Stimulated activated CD4-positive, alpha-beta T cell treated with anti-CD3 and anti-CD28 coated beads, TNF-alpha, amount 100 ng/mL, for 48 hours (primary cell): Measurements from ENCODE around the gene AMPD2.

Experiments used
- DNase-seq, 3 donors: peaks; one replicate each; pipeline ENCODE4 v3.0.0-alpha.2; 2020; ENCODE audit warnings: low read depth in 3 of 3

Gene AMPD2

GRCh38 chr1:109619576-109620400 lies at the start of gene AMPD2, which contains the start of gene GNAT2:
TSS of gene AMPD2 (plus strand) at chr1:109619837. CDS start at chr1:109621176, 1,339 bp downstream.
TSS of gene GNAT2 (minus strand) at chr1:109619616. CDS start at chr1:109612870, 6,746 bp downstream.
- DNase-seq: peak; percentile 51 to 74 (median 61)

GRCh38 chr1:109570414-109570813 lies 49.2 kb upstream of the AMPD2 start:
- no peak for DNase-seq

GRCh38 chr1:109573785-109574184 lies 45.9 kb upstream of the AMPD2 start:
- no peak for DNase-seq

GRCh38 chr1:109578947-109579443 lies 40.6 kb upstream of the AMPD2 start:
- DNase-seq: no peak

- DNase-seq: no peak
Observed at GRCh38 chr1:109579491-109579890, 40.1 kb upstream of the AMPD2 start.

- no peak for DNase-seq
Observed at GRCh38 chr1:109582021-109582420, 37.6 kb upstream of the AMPD2 start.

- no peak for DNase-seq
Observed at GRCh38 chr1:109584766-109585165, 34.9 kb upstream of the AMPD2 start.

GRCh38 chr1:109586055-109586454 lies 33.6 kb upstream of the AMPD2 start:
- DNase-seq: no peak

- no peak for DNase-seq
Observed at GRCh38 chr1:109589177-109589576, 30.5 kb upstream of the AMPD2 start.

GRCh38 chr1:109589679-109590078 lies 30.0 kb upstream of the AMPD2 start:
- no peak for DNase-seq

GRCh38 chr1:109592916-109593315 lies 26.7 kb upstream of the AMPD2 start:
- DNase-seq: no peak

- no peak for DNase-seq
Observed at GRCh38 chr1:109595531-109595930, 24.1 kb upstream of the AMPD2 start.

- no peak for DNase-seq
Observed at GRCh38 chr1:109598156-109598555, 21.5 kb upstream of the AMPD2 start.

- no peak for DNase-seq
Observed at GRCh38 chr1:109598655-109599054, 21.0 kb upstream of the AMPD2 start.

- DNase-seq: no peak
Observed at GRCh38 chr1:109603229-109603628, 16.4 kb upstream of the AMPD2 start.

GRCh38 chr1:109605381-109605780 lies 14.3 kb upstream of the AMPD2 start:
- no peak for DNase-seq

GRCh38 chr1:109609881-109610280 lies 9.8 kb upstream of the AMPD2 start:
- no peak for DNase-seq

- no peak for DNase-seq
Observed at GRCh38 chr1:109610609-109611307, 8.9 kb upstream of the AMPD2 start.

- no peak for DNase-seq
Observed at GRCh38 chr1:109611308-109611990, 8.2 kb upstream of the AMPD2 start.

- DNase-seq: no peak
Observed at GRCh38 chr1:109613361-109614147, 6.1 kb upstream of the AMPD2 start.

- no peak for DNase-seq
Observed at GRCh38 chr1:109615879-109616278, 3.8 kb upstream of the AMPD2 start.
